GM12875 (cell line): ENCODE data around the gene LUZP1.
A peak's percentile ranks its signal among the peaks of the same experiment; 100 is the strongest.

Source experiments
- H3K4me3 ChIP-seq: one replicate; pipeline ENCODE4 v1.5.1; 2011; ENCODE audit warnings: low read depth, low read length, control low read depth
- TF ChIP-seq, protein P1 (sequence below): IDR thresholded peaks from 2 replicates; pipeline ENCODE4 v1.5.1; 2011; ENCODE audit warnings: low read depth, mild to moderate bottlenecking, control low read depth, inconsistent platforms, low read length, moderate library complexity, borderline replicate concordance; ENCODE audit not compliant: insufficient read depth

The LUZP1 gene

DNA sequence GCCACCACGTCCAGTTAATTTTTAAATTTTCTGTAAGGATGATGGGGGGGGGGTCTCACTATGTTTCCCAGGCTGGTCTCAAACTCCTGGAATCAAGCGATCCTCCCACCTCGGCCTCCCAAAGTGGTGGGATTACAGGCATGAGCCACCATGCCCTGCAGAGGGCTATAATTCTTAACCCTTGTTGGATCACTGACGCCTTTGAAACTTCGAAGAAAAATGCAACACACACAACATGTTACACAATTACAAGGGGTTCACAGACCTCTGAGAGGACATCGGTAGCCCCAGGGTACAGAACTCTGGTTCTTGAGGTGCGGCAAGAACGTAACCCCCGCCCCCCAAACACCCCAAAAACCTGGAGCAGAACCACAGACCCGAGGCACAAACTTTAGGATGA is 8.4 kb upstream of the LUZP1 start:
- TF ChIP-seq, protein P1, sequence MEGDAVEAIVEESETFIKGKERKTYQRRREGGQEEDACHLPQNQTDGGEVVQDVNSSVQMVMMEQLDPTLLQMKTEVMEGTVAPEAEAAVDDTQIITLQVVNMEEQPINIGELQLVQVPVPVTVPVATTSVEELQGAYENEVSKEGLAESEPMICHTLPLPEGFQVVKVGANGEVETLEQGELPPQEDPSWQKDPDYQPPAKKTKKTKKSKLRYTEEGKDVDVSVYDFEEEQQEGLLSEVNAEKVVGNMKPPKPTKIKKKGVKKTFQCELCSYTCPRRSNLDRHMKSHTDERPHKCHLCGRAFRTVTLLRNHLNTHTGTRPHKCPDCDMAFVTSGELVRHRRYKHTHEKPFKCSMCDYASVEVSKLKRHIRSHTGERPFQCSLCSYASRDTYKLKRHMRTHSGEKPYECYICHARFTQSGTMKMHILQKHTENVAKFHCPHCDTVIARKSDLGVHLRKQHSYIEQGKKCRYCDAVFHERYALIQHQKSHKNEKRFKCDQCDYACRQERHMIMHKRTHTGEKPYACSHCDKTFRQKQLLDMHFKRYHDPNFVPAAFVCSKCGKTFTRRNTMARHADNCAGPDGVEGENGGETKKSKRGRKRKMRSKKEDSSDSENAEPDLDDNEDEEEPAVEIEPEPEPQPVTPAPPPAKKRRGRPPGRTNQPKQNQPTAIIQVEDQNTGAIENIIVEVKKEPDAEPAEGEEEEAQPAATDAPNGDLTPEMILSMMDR, result no peak
- peak overlapping the region; percentile 40 for H3K4me3 ChIP-seq

DNA sequence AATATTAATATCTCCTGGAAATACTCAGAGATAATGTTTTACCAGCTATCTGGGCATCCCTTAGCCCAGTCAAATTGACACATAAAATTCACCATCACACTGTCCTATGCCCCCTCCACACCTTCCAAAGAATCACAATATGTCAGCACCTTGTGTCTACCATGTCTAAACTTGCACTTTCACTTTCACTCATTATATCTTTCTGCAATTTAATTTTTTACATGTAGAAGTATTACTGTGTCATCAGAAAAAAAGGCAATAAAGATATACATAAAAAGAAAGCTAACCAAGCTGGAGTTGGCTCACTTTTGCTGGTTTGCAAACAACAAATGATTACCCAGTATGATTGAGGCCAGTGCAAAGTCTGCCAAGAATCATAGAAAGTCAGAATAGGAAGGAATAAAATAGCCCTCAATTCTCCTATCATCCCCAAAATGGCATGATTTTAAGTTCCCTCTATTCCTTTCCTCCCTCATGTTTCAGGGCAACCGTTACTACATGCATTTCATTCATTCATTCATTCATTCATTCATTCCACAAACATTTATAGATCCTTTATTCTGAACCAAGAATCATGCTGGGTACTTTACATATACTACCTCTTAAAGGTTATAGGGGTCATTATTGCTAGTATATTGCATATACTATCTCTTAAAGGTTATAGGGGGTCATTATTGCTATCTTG is 5.9 kb upstream of the LUZP1 start:
- H3K4me3 ChIP-seq, result no peak overlapping the region
- TF ChIP-seq, protein P1, result no peak

DNA sequence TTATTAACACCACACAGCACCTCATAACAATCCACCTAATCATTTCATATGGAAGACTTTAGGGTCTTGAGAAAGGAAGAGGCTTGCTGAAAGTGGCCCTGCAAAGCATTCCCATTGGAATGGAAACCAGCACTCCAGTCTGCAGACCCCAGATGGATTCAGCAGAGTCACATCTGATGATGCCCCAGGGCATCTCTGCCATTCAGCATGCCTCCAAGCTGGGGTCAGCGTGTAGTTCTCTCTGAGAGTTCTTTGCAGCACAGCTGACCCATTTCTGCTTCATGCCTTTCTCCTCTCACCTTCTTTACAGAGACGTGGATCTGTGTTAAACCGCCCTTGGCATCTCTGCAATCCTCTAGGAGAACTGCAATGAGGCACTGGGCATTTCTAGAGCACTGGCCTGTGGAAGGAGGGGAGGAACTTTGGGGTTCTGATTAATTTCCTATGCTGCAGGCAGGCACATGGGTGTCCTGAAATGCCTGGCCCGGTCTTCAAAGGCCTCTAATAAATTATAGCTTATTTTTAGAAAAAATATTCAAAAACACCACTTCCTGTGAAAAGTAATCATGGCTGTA is 2.6 kb upstream of the LUZP1 start:
- H3K4me3 ChIP-seq, result no peak overlapping the region
- TF ChIP-seq, protein P1, result no peak

DNA sequence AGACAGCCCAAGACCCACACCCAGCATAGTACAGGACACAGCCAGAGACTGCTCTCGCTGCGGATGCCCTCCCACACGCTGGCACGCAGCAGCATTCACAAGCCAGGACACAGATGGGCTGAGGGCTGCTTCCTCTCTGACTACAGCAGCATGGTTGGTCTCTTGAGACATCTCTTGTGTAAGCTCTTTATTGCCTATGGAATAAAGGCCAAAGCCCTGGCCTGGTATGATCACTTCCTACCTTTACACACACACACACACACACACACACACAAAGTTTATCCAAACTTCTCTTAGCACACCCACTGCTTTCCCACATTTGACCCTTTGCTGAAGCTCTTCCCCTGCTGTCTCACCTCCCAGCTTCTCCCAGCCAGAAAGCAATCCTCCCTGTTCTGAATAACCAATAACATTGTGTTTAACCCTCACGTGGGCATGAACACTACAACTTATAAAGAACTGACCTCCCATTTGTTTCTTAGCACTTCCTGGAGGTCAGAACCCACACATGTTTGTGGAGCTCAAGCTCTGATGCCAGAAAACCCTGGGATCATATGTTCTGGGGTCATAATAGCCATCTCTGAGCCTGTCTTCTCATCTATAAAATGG is 1.2 kb upstream of the LUZP1 start:
- no peak overlapping the region for H3K4me3 ChIP-seq

DNA sequence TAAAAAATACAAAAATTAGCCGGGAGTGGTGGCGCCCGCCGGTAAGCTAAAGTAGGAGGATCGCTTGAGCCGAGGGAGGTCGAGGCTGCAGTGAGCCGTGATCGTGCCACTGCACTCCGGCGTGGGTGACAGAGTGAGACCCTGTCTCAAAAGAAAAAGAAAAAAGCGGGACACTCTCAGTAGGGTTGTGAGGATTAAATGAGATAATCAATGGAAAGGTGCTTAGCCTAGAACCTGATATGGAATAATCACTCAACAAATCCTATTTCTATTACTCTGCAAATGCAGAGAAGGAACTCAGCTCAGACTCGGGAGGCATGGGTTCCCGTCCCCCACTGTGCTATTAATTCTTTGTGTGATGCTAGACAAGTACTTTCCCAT is 529 bp upstream of the LUZP1 start:
- no peak overlapping the region for H3K4me3 ChIP-seq
- TF ChIP-seq, protein P1, result no peak

More for the DNA sequence above, 1.2 kb upstream of the LUZP1 start:
- TF ChIP-seq, protein P1, result no peak

DNA sequence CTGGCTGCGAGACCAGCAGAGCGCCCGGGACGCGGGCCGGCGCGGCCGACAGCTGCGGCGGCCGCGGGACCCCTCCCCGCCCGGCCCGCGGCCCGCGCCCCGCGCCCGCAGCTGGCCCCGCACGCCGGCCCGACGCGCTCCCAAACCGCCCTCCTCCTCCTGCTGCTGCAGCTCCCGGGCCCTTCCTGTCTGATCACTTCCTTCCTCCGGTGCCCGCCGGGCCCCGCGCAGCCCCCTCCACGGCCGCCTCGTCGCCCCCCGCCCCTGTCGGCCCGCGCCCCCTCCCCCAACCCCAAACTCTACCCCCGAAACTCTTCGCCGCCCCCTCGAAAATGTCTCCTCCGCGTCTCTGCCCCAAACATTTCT is 594 bp downstream of the LUZP1 start:
- peak overlapping the region; percentile 78 for H3K4me3 ChIP-seq
- TF ChIP-seq, protein P1, result no peak
